GM21381 (cell line): ENCODE data around the gene RFC1.
"Not testable (repeated sequence)": the region's sequence is repeated elsewhere in the genome, so short reads cannot be mapped to it uniquely, and the experiment has no call there.

Source experiments
- ATAC-seq: cut with Tn5 transposase; IDR thresholded peaks from one replicate; pipeline ENCODE4 v1.9.1; 2021; ENCODE audit warnings: mild to moderate bottlenecking, moderate library complexity; ENCODE audit not compliant: unreplicated experiment

RFC1 gene

GRCh38 chr4:39365830-39366771, at the start of gene RFC1:
RFC1 (minus strand) TSS chr4:39366362; CDS start chr4:39366241, 121 bp downstream.
- peak; percentile 80 for ATAC-seq

DNA sequence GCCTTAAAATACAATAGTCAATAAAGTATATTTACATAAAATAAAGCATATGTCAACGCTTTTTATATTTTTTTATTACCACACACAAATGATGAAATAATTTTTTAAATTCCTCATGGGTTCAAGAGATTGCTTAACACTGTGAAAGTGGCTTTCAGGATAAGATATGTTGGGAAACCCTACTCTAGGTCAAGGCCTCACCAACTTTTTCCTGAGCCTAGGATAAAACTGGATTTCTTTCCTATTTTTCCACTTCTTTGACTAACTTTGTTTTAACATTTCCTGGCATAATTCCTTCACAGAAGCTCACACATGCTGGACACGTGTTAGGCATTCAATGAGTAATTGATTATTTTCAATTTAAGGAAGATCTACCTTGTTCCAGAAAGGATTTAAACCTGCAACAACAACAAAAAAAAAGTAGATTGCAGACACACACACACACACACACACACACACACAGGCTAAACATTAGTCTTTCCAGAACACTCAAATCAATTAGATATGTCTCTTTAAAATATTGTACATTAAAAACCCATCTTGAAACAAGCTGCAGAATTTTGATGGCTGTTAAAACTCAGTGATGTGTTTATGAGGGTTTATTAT, 49.6 kb upstream of the RFC1 start:
- no peak for ATAC-seq

GRCh38 chr4:39411561-39411960, 45.4 kb upstream of the RFC1 start:
- ATAC-seq = not testable (repeated sequence)

DNA sequence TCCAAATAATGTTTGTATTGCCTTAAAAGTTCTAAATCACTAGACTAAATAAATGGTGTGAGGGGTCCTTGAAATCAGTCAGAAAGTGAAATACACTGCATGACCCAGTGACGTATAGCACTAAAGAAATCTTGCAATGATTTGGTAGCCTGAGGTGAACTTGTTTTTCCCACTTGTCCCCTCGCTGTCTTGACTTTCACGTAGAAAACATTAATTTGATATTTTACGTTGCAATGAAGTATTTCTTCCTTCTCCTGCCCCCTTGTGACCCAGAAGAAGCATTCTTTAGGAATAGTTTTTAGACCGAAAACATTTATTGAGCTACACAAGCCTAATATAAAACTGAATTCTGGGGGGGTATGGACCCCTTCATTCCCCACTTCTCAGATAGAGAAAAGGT, 44.3 kb upstream of the RFC1 start:
- ATAC-seq = no peak

- no peak for ATAC-seq
These were observed 41.4 kb upstream of the RFC1 start for GRCh38 chr4:39407584-39407885.

- ATAC-seq = no peak
These were observed 40.8 kb upstream of the RFC1 start, which contains the start of gene KLB for GRCh38 chr4:39406763-39407583. KLB (plus strand) TSS chr4:39406930; CDS start chr4:39406950, 20 bp downstream.

DNA sequence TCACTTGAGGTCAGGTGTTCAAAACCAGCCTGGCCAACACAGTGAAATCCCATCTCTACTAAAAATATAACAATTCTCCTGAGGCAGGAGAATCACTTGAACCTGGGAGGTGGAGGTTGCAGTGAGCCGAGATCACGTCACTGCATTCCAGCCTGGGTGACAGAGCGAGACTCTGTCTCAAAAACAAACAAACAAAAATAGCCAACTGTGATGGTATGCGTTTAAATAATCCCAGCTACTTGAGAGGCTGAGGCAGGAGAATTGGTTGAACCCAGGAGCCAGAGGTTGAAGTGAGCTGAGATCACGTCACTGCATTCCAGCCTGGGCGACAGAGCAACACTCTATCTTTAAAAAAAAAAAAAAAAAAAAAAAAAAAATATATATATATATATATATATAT, 35.5 kb upstream of the RFC1 start:
- ATAC-seq = not testable (repeated sequence)

DNA sequence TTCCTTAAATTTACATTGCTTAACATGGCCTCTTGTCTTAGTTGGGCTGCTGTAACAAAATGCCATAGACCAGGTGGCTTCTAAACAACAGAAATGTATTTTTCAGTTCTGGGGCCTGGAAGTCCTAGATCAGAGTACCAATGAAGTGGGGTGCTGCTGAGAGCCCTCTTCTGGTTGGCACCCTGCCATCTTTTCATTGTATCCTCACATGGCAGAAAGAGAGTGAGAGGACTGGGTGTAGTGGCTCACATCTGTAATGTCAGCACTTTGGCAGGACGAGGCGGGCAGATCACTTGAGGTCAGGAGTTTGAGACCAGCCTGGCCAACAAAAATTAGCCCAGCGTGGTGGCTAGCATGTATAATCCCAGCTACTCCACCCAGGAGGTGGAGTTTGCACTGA, 28.5 kb upstream of the RFC1 start:
- no peak for ATAC-seq

DNA sequence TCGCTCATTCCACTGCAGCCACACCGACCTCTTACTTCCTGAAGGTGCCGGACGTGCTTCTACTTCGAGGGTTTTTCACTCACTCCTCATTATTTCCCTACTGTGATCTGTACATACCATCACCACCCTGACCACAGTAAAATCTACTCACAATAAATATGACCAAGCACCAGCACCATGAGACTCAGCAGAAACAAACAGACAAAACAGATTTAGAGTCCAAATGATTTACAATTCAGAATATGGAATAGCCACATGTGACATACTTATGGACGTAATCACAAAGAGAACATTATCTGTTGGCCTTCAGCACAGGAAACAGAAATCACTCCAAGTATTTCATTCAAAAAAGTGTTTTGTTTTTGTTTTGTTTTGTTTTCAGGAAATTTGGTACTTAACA, 24.4 kb upstream of the RFC1 start:
- no peak for ATAC-seq

- ATAC-seq = no peak
These were observed 18.4 kb upstream of the RFC1 start for GRCh38 chr4:39384563-39384962.

- no peak for ATAC-seq
These were observed 17.5 kb upstream of the RFC1 start for GRCh38 chr4:39383690-39384089.

GRCh38 chr4:39375478-39375877, 9.3 kb upstream of the RFC1 start:
- ATAC-seq = no peak

DNA sequence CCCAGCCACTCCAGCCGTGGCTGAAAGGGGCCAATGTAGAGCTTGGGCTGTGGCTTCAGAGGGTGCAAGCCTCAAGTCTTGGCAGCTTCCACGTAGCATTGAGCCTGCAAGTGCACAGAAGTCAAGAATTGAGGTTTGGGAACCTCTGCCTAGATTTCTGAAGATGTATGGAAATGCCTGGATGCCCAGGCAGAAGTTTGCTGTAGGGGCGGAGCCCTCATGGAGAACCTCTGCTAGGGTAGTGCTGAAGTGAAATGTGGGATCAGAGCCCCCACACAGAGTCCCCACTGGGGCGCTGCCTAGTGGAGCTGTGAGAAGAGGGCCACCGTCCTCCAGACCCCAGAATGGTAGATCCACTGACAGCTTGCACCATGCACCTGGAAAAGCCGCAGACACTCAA, 5.0 kb upstream of the RFC1 start:
- ATAC-seq = not testable (repeated sequence)

GRCh38 chr4:39369301-39369700, 3.1 kb upstream of the RFC1 start:
- ATAC-seq = no peak

DNA sequence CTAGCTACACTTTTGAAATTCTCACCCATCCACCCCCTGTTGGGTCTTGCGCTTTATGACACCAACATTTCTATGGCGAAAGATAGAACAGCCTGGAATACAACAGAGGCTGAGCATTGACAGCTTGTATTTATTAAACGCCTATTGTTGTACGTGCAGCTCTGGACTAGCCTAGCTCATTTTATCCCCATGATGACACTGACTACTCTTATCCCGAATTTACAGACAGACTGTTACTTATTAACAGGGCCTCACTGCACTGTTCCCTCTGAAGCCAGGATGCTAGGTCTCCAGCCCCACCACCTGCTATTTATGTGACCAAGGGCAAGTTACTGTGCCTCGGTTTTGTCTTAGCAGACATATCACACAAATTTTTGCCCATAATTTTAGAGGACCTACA, 1.0 kb upstream of the RFC1 start:
- ATAC-seq = no peak

GRCh38 chr4:39365360-39365759, 802 bp downstream of the RFC1 start:
- ATAC-seq = no peak

- no peak for ATAC-seq
These were observed 2.3 kb downstream of the RFC1 start for GRCh38 chr4:39363773-39364393.

DNA sequence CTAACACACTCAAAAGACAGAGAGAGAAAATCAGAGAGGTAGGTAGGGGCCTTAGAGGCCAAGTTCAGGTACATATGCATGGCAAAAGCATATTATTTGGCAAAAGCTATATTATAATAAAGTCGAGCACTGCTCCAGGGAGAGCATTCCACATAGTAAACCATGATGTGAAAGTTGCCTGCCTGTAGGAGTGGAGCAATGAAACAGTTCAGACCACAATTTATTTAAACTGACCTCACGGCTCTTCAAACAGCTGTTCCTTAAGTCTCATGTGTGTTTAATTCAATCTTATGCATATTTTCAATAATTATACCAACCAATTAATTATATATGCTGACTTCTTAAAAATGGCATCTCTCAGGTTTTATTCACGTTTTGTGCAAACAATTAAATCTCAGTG, 3.3 kb downstream of the RFC1 start:
- ATAC-seq = no peak

DNA sequence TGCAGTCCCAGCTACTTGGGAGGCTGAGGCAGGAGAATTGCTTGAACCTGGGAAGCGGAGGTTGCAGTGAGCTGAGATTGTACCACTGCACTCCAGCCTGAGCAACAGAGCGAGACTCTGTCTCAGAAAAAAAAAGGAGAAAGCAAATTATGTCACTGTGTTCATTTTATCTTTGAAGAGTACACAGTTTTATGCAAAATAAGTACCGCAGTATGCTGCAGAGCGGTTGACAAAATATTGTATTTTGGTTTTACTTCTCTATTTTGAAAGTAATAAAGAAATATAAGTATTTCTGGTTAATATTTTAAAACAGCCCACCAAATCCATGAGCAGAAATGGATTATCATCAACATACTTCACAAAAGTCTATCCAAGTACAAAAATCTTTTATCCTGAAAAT, 5.6 kb downstream of the RFC1 start:
- not testable (repeated sequence) for ATAC-seq

- peak; percentile 37 for ATAC-seq
These were observed 9.2 kb downstream of the RFC1 start for GRCh38 chr4:39357002-39357401.

DNA sequence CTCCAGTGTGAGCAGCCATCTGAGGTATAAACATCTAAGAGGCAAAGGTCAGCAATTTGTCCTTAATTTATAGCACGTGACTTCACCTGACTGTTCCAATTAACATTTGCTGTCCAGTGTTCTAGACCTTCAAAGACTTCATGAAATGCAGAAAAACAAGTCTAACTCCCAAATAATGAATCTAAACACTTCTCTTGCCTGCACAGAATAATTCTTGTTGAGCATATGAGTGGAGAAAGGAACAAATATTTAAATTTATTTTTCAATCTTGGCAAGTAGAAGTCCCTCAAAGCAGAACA, 12.0 kb downstream of the RFC1 start:
- no peak for ATAC-seq
